GM21423 (cell line): ENCODE data around the gene ATP6AP2.
A peak's percentile ranks its signal among the peaks of the same experiment; 100 is the strongest.
"Not testable (repeated sequence)": the region's sequence is repeated elsewhere in the genome, so short reads cannot be mapped to it uniquely, and the experiment has no call there.

Source experiments
- ATAC-seq: cut with Tn5 transposase; IDR thresholded peaks from one replicate; pipeline ENCODE4 v1.9.1; 2021; ENCODE audit warnings: mild to moderate bottlenecking, moderate library complexity; ENCODE audit not compliant: unreplicated experiment

ATP6AP2 gene, protein sequence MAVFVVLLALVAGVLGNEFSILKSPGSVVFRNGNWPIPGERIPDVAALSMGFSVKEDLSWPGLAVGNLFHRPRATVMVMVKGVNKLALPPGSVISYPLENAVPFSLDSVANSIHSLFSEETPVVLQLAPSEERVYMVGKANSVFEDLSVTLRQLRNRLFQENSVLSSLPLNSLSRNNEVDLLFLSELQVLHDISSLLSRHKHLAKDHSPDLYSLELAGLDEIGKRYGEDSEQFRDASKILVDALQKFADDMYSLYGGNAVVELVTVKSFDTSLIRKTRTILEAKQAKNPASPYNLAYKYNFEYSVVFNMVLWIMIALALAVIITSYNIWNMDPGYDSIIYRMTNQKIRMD

DNA sequence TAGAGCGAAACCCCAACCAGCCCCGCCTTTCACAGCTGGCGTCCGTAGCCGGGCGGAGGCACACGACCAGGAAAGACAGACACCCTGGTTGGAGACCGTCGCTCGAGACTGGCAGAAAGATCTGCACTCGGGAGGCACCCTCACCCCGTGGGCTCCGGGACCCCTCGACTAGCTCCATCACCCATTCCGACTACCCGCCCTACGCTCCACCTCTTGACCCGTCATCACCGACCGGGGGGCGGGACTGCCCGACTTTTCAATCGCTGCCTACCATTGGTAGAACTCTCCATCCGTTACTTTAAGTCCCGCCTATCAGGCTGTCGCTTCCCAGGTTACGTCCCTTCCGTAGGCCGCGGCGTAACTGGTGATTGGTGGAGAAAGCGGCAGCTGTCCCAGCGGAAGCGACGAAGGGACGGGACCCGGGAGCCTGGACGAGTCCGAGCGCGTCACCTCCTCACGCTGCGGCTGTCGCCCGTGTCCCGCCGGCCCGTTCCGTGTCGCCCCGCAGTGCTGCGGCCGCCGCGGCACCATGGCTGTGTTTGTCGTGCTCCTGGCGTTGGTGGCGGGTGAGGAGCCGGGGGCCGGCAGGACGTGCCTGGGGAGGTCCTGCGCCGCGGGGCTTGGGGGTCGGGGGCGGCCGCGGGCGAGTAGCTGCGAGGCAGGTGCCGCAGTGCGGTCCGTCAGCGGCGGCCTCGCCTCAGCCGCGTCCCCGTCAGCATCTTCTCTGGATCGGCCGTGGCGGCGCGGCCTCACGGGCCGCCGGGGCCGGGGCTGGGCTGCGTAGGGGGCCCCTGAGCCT, at the start of gene ATP6AP2:
Gene ATP6AP2, plus strand, starts transcription at position 434 of the 799 bp plus-strand sequence. Its CDS starts 96 bp downstream, at position 530.
- peak; percentile 95 for ATAC-seq

DNA sequence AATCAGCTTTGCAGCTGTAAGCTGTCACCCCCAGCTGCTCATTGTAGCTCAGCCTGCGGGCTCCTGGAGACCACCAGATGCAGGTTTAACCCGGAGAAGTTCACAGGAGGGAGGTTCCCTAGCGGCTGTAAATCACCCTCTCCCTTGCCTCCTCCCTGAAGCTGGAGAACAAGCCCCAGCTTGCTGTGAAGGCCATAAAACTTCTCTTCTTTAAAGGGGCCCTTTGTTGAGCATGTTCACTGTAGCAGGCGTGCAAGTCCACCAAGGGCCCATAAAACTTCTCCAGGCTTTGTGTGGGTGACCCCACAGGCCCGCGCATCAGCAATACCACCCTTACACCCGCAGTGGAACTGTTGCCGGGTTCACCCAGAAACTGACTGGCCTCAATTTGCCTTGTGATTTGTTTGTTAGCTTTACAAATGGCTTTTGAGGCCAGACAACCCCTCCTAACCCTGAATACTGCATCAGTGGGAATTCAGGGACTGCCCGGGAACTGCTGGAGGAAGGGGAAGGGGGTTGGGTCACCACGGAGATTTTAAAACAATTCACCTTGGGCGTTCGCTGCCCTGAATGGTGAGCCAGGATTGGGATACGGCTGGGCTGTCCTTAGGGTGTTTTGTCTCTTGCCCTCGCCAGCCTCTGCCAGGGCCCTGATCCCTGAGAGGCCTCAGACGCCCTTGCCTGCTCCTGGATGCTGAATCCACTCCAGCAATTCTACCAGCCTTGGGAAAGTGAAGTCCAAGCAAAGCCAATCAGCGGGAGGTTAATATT, 49.5 kb upstream of the ATP6AP2 start:
- ATAC-seq: no peak

DNA sequence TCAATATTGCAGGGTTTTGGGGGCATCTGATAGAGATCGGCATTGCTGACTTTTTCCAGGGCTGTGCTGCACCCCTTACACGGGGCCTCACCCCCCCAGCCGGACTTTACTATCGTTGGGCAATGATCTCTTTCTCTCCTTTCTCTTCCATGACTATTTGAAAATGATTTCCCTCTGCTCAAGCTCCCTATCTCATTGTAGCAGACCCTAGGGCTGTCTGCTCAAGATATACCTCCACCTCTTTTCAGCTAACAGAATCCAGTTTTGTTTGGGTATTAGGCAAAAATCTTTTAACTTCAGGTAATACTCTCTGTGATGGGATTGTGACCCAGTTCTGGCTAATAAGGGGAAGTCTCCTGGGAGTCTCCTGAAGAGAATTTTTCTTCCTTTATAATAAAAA, 43.5 kb upstream of the ATP6AP2 start:
- no peak for ATAC-seq

DNA sequence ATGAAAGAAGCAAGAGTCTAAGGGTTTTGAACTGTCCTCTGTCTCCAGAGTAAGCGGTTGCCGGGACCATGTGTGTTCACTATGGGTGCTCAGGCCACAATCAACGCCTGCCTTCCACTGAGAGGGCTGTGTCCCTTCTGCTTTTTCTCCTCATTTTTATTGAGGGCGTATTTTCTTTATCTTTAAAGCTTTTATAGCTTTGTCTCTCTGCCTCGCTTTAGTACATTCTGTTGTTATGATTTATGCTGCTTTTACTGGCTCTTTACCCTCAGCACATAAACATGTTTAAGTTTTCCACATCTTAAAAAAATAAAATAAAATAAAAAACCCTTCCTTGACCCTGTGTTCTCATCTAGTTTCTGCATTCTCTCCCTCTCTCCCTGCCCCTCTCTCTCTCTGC, 42.4 kb upstream of the ATP6AP2 start:
- no peak for ATAC-seq

DNA sequence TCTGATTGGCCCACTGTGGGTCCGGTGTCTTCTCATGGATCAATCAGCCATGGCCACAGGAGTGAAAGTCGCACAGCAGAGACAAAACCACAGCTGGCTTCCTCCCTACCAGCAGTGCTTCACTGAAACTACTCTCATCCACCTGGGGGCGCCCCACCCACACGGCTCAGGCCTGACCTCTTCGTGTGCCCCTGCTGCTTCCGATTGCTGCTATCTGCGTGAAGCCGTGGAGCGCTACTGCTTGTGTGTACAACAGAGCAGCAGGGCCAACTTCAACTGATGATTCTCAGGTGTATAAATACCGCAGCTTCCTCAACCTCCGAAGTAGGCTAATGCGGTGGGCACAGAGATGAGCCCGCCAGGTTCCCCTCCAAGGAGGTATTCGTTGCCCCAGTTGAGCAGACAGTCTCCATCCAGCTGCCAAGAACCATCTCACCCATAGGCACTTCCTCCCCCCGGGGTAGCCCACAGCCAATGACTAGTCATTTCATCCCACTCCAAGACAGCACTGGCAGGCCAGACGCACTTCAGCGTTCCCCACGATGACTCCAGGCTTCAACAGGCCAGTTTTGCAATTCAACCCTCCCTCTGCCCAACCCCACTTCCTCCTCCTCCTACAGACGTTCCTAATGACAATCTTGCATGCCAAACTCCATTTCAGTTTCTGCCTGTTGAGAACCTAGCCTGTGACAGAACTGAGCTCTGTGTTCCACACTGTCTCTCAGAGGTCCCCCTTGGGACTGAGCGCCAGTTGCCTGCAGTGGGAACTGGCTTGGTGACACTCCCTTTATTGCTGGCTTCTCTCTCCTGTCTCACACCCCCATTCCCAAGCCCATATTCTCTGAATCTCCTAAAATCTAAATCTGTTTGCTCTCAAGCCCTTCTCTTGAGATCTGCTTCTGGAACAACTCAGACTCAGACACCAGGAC, 41.3 kb upstream of the ATP6AP2 start:
- ATAC-seq: peak; percentile 77

DNA sequence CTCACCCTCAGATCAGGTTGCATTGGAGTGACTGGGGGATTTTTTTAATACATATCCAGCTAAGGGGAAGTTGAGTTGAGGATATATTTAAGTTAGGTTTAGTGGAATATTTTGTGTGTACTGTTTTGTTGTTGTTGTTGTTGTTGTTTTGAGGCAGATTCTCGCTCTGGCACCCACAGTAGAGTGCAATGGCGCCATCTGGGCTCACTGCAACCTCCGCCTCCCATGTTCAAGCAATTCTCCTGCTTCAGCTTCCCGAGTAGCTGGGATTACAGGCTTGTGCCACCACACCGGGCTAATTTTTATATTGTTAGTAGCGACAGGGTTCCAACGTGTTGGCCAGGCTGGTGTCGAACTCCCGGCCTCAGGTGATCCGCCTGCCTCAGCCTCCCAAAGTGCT, 38.6 kb upstream of the ATP6AP2 start:
- no peak for ATAC-seq

DNA sequence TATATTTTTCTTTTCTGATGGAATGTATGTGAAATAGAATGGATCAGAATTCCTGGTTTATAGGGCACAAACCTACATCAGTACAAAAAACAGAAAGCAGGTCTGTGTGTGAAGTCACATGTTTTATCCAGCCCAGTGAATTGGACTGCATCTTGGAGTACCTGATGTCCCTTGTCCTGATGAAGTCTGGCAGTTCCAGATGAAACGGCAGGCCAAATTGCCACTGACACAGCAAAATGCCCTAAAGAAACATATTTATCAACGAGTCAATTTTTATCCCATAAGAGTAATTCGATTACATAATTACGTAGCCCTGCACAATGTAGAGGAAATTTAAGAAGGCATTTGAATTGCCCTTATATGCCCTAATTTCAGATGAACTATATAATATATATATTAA, 37.8 kb upstream of the ATP6AP2 start:
- no peak for ATAC-seq

DNA sequence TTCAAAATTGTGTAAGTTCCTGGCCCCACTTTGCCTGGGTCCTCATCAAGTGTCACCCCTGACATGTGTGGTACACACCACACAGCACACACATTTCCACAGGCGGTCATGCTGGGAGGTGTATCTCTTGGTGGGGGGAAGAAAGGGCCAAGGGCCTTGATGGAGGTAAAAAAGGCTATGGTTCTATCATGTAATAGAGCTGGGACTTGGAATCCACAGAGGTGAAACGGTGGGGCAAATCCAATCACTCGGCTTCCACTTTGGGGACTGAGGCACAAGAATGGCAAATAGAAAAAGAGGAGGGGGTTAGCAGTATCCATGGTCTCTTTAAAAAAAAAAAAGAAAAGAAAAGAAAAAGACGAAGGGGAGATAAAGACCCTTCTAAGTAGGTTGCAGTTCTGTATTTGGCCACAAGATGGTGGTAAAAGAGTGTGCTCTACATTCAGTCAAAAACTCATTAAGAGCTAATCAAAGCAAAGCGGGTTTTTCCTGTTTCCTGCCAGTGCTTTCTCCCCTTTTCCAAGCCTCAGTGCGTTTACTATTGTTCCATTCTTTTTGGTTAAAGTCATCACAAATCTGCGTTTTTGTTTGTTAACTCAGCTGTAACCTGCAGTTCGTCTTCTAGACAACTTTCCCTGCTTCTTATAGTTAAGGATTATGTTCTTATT, 37.0 kb upstream of the ATP6AP2 start:
- ATAC-seq: no peak

DNA sequence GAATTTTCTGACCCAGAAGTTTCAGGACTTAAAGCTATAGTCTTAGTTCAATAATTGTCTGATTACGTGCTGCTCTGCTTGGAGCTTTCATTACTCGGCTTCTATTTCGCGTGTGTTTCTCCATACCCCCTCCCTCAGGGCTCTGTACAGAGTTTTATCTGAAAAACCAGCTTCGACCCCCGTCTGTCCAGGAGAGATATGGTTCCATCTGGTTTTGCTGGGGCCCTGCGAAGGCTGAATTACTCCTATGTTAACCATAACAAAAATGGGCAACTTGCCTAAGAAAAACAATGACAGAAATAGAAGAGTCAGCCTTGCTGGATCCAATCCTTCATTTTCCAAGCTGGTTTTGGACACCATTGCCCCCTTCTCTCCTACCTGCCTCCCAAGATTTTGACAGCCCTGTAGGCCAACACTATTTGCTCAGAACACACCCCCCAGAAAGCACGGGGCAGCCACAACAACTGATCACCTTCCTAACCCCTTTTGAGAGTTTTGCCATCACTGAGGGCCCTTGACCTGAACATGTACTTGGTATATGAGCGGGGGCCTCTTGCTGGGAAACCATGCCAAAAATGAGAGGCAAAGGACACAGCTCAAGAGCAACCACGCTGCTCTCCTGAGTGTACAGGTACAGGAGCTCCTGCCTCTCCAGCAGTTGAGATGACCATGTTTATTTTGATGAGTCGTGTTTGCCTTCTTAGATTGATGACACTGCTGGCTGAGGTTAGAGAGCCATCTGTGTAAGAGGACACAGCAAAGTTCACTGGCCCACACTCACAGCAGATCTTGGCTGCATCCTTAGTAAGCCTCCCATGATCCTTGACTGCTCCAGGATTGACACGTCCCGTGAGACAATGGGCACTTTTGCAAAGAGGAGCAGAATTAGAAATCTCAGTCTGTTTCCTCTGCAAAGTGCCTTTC, 36.2 kb upstream of the ATP6AP2 start:
- no peak for ATAC-seq

DNA sequence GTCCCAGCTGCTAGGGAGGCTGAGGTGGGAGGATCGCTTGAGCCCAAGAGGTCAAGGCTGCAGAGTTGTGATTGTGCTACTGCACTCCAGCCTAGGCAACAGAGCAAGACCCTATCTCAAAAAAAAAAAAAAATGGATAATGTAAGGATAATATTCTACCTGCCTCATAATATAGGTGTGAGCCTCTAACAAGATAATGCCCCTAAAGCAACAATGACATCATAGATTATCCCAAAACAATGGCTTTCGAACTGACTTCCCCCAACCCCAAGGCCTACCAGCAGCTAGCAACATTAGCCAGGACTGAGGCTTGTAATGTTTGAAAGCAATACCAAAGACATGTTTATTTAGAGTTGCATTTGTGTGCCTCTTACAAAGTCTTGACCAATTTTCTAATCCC, 33.9 kb upstream of the ATP6AP2 start:
- no peak for ATAC-seq

DNA sequence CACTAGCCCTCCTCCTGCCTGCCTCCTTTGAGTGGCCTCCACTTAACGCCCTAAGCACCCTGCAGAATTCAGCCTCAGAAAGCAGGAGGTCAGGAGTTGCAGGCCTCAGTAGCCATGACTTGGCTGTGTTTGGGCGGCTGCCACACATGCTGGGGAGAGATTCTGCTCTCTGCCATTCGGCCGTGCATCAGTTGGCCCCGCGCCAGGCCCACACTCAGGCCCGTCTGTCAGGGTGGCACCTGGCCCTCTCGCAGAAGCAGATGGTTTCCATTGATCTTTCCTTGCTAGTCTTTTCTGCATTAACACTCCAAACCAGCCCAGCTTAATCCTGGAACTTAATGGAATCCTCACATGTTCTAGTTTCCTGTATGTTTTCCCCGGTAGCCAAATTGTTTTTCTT, 30.7 kb upstream of the ATP6AP2 start:
- ATAC-seq: no peak

DNA sequence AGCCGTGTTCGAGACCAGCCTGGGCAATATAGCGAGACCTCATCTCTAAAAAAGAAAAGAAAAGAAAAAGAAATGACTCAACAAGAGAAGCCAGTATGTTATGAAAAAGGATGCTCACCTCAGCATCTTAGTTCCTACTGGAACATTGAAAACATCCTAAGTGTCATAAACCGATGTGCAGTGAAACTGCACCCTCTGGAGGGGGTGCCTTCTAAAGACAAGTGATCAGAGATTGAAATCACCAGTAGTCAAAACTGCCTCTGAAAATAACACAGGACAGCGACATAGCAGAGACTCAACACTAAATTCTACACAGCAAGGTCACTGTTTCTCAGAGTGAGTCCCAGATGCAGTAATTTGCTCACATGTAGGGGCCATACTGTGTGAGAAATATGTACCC, 28.0 kb upstream of the ATP6AP2 start:
- ATAC-seq: no peak

DNA sequence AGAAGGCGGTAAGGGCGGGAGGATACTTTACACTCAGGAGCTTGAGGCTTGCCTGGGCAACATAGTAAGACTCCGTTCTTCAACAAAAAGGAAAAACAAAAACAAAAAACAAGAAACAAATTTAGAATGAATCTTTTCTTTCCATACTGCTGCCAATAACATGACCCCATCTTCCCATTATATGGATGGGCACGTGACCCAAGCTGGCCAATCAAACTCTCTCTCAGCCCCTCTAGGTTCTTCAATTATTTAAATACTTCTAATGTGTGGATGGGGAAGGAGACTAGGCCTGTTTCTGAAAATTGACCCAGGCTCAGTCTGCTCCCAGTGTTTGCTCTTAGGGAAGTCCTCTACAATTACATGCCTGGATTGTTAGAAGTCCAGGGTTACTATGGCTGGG, 22.2 kb upstream of the ATP6AP2 start:
- no peak for ATAC-seq

DNA sequence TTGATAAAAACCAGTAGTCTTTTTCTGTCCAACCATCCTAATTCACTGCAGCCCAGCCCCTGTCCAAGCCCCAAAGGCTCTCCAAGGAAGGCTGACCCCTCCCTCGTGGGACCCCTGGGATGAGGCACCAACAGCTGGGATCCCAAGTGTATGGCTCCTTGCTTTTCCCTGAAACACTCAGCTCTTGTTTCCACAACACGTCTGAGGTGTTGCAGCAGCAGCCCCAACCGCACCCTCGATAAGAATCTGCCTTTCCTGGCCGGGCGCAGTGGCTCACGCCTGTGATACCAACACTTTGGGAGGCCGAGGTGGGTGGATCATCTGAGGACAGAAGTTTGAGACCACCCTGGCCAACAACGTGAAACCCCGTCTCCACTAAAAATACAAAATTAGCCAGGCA, 17.0 kb upstream of the ATP6AP2 start:
- no peak for ATAC-seq

DNA sequence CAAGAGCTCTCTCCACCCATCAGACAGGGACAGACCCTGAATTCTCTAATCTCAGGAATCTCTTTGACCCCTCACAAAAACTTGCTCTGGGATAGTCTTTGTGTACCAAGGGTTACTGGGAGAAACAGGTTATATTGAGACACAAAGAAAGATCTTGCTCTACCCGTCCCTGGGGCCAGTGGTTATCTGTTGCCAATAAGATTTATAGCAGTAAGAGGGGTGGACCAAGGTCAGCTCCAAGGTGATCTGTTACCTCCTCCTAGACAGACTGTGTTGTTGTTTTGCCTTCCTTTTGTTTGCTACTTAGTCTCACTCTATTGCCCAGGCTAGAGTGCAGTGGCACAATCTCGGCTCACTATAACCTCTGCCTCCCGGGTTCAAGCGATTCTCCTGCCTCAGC, 16.3 kb upstream of the ATP6AP2 start:
- no peak for ATAC-seq

DNA sequence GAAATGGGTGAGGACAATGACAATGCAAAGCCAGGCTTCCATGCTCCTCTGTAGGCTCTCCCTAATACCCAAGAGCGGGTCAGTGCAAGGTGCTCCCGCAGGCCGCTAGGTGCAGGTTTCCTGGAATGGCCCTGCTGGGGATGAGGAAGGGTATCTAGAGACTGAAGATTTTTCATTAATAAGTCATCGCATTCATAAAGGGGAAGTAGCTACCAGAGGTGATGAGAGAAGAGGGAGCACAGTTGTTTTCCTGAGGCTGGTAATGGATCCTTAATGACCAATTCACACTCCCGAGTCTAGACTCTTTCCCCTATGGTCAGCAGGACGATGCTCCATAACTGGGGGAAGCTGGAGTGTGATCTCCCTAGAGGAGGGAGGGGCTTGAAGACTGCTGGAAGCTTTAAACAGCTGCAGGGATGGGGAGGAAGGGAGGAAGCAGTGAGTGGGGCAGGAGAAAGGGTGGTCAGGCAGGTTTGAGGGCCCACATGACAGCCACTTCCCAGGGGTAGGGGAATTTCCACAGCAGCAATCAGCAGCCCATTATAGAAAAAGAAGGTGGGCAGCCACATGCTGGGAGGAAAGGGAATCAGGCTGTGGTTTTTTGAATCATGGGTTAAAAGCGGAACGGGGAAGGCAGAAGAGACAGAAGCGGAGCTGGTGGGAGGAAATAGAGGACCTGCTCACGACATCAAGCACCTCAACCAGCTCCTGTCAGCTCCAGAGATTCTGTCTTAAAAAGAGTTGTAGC, 10.2 kb upstream of the ATP6AP2 start:
- ATAC-seq: no peak

DNA sequence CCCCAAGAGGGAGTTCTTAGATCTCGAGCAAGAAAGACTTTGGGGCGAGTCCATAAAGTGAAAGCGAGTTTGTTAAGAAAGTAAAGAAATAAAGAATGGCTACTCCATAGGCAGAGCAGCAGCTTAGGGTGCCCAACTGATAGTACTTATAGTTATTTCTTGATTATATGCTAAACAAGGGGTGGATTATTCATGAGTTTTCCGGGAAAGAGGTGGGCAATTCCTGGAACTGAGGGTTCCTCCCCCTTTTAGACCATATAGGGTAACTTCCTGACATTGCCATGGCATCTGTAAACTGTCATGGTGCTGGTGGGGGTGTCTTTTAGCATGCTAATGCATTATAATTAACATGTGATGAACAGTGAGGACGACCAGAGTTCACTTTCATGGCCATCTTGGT, 9.6 kb upstream of the ATP6AP2 start:
- not testable (repeated sequence) for ATAC-seq

DNA sequence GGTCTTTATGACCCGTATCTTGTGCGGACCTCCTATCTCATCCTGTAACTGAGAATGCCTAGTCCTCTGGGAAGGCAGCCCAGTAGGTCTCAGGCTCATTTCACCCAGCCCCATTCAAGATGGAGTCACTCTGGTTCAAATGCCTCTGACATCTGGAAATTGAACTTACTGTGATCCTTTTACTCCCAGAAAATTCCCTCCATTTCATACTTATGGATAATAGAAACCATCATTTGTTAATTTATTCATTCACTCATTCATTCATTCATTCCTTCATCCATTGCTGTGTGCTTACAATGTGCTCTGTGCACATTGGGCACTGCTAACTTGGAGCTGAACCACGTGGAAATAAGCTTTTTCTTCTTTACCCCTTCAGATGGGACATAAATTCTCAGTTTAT, 9.2 kb upstream of the ATP6AP2 start:
- no peak for ATAC-seq
